ENCODE data around the gene DUSP7. TPM values are rescaled to one million over a fixed set of nuclear protein-coding genes. Genes with fewer than 3 reads are reported as not detected.
"Not testable (repeated sequence)": the region's sequence is repeated elsewhere in the genome, so short reads cannot be mapped to it uniquely, and the experiment has no call there.

The DUSP7 gene
- total RNA-seq, 1 experiment from 2014 or later, result 9.9 TPM

GRCh38 chr3:52034212-52034611 is 22.2 kb downstream of the DUSP7 start:
- ChIA-PET POLR2A (no interaction called here), CTCF (no interaction called here)
- intact Hi-C loops (cut with micrococcal nuclease; ENCODE audit: unreplicated experiment), result no loop called here
- Histone ChIP-seq H3K4me3 (ENCODE audit: low read depth, low read length) (no peak overlapping the region), H3K4me1 (peaks cover 13% of the 10 kb centered on the region; the same call in 1 of the 2 replicates), H3K27me3 (replicated peaks; ENCODE audit: control insufficient read depth, insufficient read depth, low read length) (no peaks in the 10 kb centered on the region), H3K9me3 (no peaks in the 10 kb centered on the region), H3K36me3 (ENCODE audit: control insufficient read depth, insufficient read depth, low read length) (no peaks in the 10 kb centered on the region)
- no peaks in the 10 kb centered on the region for H3K27me3 Mint-ChIP-seq (ENCODE audit: insufficient read depth, unreplicated experiment)
- H3K36me3 Mint-ChIP-seq (ENCODE audit: insufficient read depth, unreplicated experiment), result no peaks in the 10 kb centered on the region
- no TSS peak for BruUV-seq (replicated peaks)
- H3K4me1 Mint-ChIP-seq (ENCODE audit: low read depth, unreplicated experiment), result no peaks in the 10 kb centered on the region
- no peak overlapping the region for H3K27ac Mint-ChIP-seq (ENCODE audit: unreplicated experiment)
- H3K9me3 Mint-ChIP-seq (ENCODE audit: unreplicated experiment), result no peaks in the 10 kb centered on the region
- H3K4me3 Mint-ChIP-seq (ENCODE audit: unreplicated experiment), result no peak overlapping the region
- no peak for TF ChIP-seq CTCF (IDR thresholded peaks at IDR 0.05; ENCODE audit: insufficient read depth in 1 of 2, low read depth in 1 of 2, low read length in 1 of 2, severe bottlenecking in 1 of 2, unreplicated experiment in 1 of 2)
- no peak for DNase-seq

GRCh38 chr3:52033748-52034147 is 22.6 kb downstream of the DUSP7 start:
- H3K36me3 ChIP-seq (ENCODE audit: control insufficient read depth, insufficient read depth, low read length); H3K9me3 ChIP-seq; BruUV-seq (replicated peaks); H3K27me3 ChIP-seq (replicated peaks; ENCODE audit: control insufficient read depth, insufficient read depth, low read length); DNase-seq; H3K27ac Mint-ChIP-seq (ENCODE audit: unreplicated experiment); H3K4me3 Mint-ChIP-seq (ENCODE audit: unreplicated experiment); H3K4me3 ChIP-seq (ENCODE audit: low read depth, low read length); intact Hi-C loops (cut with micrococcal nuclease; ENCODE audit: unreplicated experiment); H3K36me3 Mint-ChIP-seq (ENCODE audit: insufficient read depth, unreplicated experiment); H3K4me1 Mint-ChIP-seq (ENCODE audit: low read depth, unreplicated experiment); H3K9me3 Mint-ChIP-seq (ENCODE audit: unreplicated experiment); POLR2A ChIA-PET; H3K27me3 Mint-ChIP-seq (ENCODE audit: insufficient read depth, unreplicated experiment): not testable (repeated sequence)
- CTCF ChIA-PET, result interaction anchor here (1.7 kb wide), 1 partner anchor 32 kb away, joined by 5 read pairs; no protein-coding TSS in a partner anchor
- peaks cover 13% of the 10 kb centered on the region; the same call in 1 of the 2 replicates for H3K4me1 ChIP-seq

GRCh38 chr3:52032702-52033408 is 23.5 kb downstream of the DUSP7 start:
- H3K9me3 Mint-ChIP-seq (ENCODE audit: unreplicated experiment), result no peaks in the 10 kb centered on the region
- no TSS peak for BruUV-seq (replicated peaks)
- H3K4me3 Mint-ChIP-seq (ENCODE audit: unreplicated experiment), result no peak overlapping the region
- no peaks in the 10 kb centered on the region for H3K36me3 ChIP-seq (ENCODE audit: control insufficient read depth, insufficient read depth, low read length)
- DNase-seq, result no peak
- no peak overlapping the region for H3K4me3 ChIP-seq (ENCODE audit: low read depth, low read length)
- H3K4me1 ChIP-seq, result peaks cover 13% of the 10 kb centered on the region; the same call in 1 of the 2 replicates
- no peaks in the 10 kb centered on the region for H3K27me3 Mint-ChIP-seq (ENCODE audit: insufficient read depth, unreplicated experiment)
- intact Hi-C loops (cut with micrococcal nuclease; ENCODE audit: unreplicated experiment), result no loop called here
- POLR2A ChIA-PET, result no interaction called here
- TF ChIP-seq CTCF (IDR thresholded peaks at IDR 0.05; ENCODE audit: insufficient read depth in 1 of 2, low read depth in 1 of 2, low read length in 1 of 2, severe bottlenecking in 1 of 2, unreplicated experiment in 1 of 2), result no peak
- no peak overlapping the region for H3K27ac Mint-ChIP-seq (ENCODE audit: unreplicated experiment)
- H3K36me3 Mint-ChIP-seq (ENCODE audit: insufficient read depth, unreplicated experiment), result no peaks in the 10 kb centered on the region
- H3K4me1 Mint-ChIP-seq (ENCODE audit: low read depth, unreplicated experiment), result no peaks in the 10 kb centered on the region
- CTCF ChIA-PET, result interaction anchor here (1.7 kb wide), 1 partner anchor 31 kb away, joined by 5 read pairs; no protein-coding TSS in a partner anchor
- no peaks in the 10 kb centered on the region for H3K9me3 ChIP-seq
- no peaks in the 10 kb centered on the region for H3K27me3 ChIP-seq (replicated peaks; ENCODE audit: control insufficient read depth, insufficient read depth, low read length)
